Activated CD8-positive, alpha-beta T cell treated with anti-CD3 and anti-CD28 coated beads, Interleukin-2, amount 10 ng/mL, durations not matched to agents 7 days and 5 days (primary cell): ENCODE measurements around the gene VRK3. TPM values are rescaled to one million over a fixed set of nuclear protein-coding genes. Genes with fewer than 3 reads are reported as not detected.
A peak's percentile ranks its signal among the peaks of the same experiment; 100 is the strongest.

Source experiments
- ATAC-seq: fragments of 150-1000 bp; cut with Tn5 transposase; one replicate; pipeline ENCODE4 v1.10.0; 2021; ENCODE audit warnings: moderate library complexity
- CTCF ChIA-PET: fragments of 350-600 bp; sonication (Branson Sonifier 250); formaldehyde crosslinking; loops from one replicate; lab custom pipeline; 2021; ENCODE audit warnings: antibody characterized with exemption; lab: Charles Lee
- POLR2A ChIA-PET: fragments of 350-600 bp; sonication (Branson Sonifier 250); formaldehyde crosslinking; loops from one replicate; lab custom pipeline; 2021; ENCODE audit warnings: antibody characterized with exemption; lab: Charles Lee
- DNase-seq: peaks from one replicate; pipeline ENCODE4 v3.0.0-alpha.2; 2020
- H3K27ac Mint-ChIP-seq: one replicate; pipeline ENCODE4 v1.8.0; 2021; ENCODE audit warnings: mild to moderate bottlenecking, mixed read lengths
- H3K27me3 Mint-ChIP-seq: one replicate; pipeline ENCODE4 v1.8.0; 2021; ENCODE audit warnings: low read depth, mixed read lengths
- H3K36me3 Mint-ChIP-seq: one replicate; pipeline ENCODE4 v1.8.0; 2021; ENCODE audit warnings: low read depth, mixed read lengths
- H3K4me1 Mint-ChIP-seq: one replicate; pipeline ENCODE4 v1.8.0; 2021; ENCODE audit warnings: low read depth, mixed read lengths
- H3K4me3 Mint-ChIP-seq: one replicate; pipeline ENCODE4 v1.8.0; 2021; ENCODE audit warnings: mild to moderate bottlenecking, mixed read lengths
- H3K9me3 Mint-ChIP-seq: one replicate; pipeline ENCODE4 v1.8.0; 2022; ENCODE audit warnings: mixed read lengths; ENCODE audit not compliant: insufficient read depth
- total RNA-seq, 2 experiments: library from RNA; stranded (reverse); gene quantifications; one replicate each; pipeline ENCODE4 v1.2.3, GENCODE V29; 2021

Gene VRK3
- total RNA-seq, 2 experiments from 2014 or later, result 67.7 to 74.8 TPM

DNA sequence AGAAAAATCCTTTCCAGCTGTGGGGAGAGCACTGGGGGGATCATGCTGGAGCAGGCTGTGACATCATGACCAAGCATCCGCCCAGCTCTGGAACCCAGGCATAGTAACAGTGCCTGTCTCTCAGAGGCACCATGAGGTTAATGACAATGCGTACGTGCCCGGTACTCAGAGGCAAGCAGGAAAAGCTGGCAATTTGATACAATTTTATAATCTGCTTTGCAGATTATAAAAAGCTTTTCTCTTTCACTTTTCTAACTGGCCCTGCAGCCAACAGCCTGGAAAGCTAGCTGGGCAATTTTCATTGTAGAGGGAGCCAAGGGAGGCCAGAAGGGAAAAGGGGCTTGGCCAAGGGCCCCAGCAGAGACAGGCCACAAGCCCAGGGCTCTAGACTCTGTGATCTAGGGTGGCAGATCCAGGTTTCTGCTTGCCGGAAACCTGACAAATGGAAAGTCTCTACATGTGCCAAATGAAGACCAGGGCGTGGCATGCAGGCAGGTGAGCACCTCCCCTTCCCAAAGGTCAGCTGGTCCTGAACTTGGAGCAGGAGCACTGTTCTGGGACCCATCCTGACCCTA lies 22.7 kb downstream of the VRK3 start:
- H3K4me3 Mint-ChIP-seq, result no peak overlapping the region

DNA sequence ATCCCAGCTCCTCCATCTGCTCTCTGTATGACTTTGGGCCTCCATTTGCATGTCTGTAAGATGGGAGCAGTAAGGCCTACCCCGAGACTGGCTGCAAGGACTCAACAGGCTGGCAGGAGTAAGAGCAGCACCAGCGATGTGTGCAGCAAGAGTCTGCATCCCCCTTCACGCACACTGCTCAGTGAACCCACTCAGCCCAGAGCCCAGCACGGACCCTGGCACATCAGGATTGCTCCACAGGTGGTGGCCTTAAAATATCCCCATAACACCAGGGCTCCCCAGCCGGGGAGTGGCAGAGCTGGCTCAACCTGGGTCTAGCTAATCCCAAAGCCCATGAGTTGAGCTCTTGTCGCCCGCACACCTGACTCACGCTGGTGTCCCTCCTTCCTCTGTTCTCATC lies 23.4 kb downstream of the VRK3 start:
- H3K9me3 Mint-ChIP-seq, result no peaks in the 10 kb centered on the region
- no peak for DNase-seq
- ATAC-seq, result no peak
- H3K27me3 Mint-ChIP-seq, result no peaks in the 10 kb centered on the region
- POLR2A ChIA-PET, result no interaction called here
- peaks cover 39% of the 10 kb centered on the region for H3K4me1 Mint-ChIP-seq
- H3K4me3 Mint-ChIP-seq, result no peak overlapping the region
- CTCF ChIA-PET, result interaction anchor here (0.6 kb wide), 1 partner anchor 21 kb away, joined by 3 read pairs; no protein-coding TSS in a partner anchor
- peaks cover 69% of the 10 kb centered on the region for H3K36me3 Mint-ChIP-seq
- no peak overlapping the region for H3K27ac Mint-ChIP-seq

More for the DNA sequence above, 22.7 kb downstream of the VRK3 start:
- CTCF ChIA-PET, result interaction anchor here (0.6 kb wide), 1 partner anchor 20 kb away, joined by 3 read pairs; no protein-coding TSS in a partner anchor
- DNase-seq, result no peak
- POLR2A ChIA-PET, result interaction anchor here (0.6 kb wide), 1 partner anchor 8 kb away, joined by 3 read pairs; no protein-coding TSS in a partner anchor
- Mint-ChIP-seq H3K36me3 (peaks cover 74% of the 10 kb centered on the region), H3K27ac (no peak overlapping the region), H3K27me3 (no peaks in the 10 kb centered on the region), H3K9me3 (no peaks in the 10 kb centered on the region), H3K4me1 (peaks cover 39% of the 10 kb centered on the region)
- ATAC-seq, result no peak

DNA sequence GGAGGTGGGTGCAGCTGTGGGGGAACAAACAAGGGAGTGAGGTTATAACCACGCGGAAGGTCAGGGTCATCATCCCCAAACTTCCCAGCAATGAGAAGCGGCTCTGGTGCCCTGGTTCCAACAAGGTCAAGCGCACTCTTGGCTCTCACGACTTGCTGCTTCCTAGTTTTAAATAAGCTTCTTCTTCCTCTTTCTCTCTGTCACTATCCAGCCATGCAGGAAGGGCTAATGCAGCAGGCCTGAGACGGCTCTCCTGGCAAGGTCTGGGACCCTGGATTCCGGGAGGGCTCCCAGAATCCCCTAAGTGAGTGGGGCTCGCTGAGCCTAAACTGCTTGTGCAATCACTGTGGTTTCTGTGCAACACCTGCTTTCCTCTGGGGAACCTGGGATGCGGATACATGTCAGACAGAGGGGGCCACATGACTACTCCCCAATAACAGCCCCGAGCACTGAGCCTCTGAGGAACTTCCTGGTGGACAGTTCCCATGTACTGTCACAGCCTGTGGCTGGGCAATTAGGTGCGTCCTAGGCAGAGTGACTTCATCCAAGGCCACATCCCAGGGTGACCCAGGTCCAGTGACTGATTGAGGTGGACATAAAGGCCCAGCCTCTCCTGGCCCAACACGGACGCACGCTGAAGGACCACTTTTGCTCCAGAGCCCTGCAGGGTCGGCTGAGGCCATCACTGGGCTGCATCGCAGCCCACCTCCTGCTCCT lies 24.2 kb downstream of the VRK3 start:
- Mint-ChIP-seq H3K4me1 (peaks cover 39% of the 10 kb centered on the region), H3K9me3 (no peaks in the 10 kb centered on the region), H3K27me3 (no peaks in the 10 kb centered on the region), H3K36me3 (peaks cover 68% of the 10 kb centered on the region), H3K4me3 (no peak overlapping the region), H3K27ac (no peak overlapping the region)
- no peak for ATAC-seq
- no peak for DNase-seq
- CTCF ChIA-PET, result no interaction called here
- POLR2A ChIA-PET, result interaction anchor here (0.5 kb wide), 1 partner anchor 20 kb away, joined by 3 read pairs; no protein-coding TSS in a partner anchor

DNA sequence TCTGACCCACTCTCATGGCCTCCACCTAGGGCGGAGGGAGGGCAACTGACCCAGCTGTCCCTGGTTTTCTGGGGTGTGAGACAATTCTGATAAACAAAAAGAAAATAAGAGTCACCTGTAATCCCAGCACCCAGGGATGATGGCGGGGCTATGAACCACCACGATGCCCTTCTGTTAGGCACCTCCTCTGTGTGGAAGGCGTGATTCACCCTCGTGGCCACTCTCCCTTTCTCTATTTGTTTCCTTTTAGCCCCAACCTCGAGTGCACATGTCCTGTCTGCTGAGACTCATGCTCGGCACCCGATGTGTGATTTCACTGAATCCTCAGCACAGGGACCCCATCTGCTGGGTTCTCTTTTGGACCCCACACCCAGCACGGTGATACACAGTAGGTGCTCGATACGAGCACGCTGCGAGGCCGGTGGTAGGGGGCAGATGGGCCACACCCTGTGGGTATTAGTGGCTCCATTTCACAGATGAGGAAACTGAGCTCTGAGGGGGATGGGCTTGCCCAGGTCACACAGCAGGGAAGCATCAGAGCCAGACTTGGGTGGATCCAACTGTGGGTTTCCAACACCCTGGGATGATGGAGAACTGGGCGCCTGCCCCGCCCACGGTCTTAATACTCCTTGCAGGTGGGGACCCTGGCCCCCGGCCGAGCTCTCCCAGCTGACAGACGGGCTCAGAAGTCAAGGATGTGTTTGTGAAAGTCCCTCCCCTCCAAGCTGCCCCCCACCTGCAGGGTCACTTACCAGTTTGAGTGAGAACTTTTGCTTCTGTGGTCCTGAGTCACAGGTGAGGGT lies 24.9 kb downstream of the VRK3 start:
- Mint-ChIP-seq H3K9me3 (no peaks in the 10 kb centered on the region), H3K36me3 (peaks cover 65% of the 10 kb centered on the region), H3K4me3 (no peak overlapping the region), H3K27ac (no peak overlapping the region), H3K4me1 (peaks cover 39% of the 10 kb centered on the region), H3K27me3 (no peaks in the 10 kb centered on the region)
- ChIA-PET POLR2A (interaction anchor here (0.5 kb wide), 1 partner anchor 19 kb away, joined by 3 read pairs; no protein-coding TSS in a partner anchor), CTCF (no interaction called here)
- DNase-seq, result no peak
- ATAC-seq, result no peak

DNA sequence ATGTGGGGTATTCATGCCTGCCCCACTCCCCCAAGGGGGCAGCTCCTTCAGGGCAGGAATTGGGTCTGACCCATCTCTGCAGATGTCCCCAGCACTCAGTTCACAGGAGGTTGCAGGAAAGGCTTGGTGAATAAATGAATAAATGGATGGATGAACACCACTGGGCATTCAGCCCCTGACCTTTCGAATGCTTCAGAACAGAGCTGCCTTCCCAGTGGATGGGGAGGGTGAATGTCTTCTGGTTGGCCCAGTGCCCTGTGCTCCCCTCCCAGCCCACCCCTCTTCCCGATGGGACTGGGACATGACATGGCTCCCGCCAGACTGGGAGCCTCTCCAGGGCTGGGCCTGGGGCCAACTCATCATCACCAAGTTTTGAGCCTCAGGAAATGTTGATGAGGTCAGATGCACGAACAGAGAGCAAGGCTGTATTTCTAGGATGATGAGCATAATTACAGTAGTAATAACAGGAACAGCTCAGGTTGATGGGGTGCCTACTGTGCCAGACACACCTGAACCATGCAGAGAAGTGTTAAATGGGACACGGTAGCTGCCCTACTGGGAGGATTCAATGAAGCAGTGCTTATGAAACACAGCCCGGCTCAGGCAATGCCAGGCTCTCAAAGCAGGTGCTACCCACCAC lies 25.7 kb downstream of the VRK3 start:
- Mint-ChIP-seq H3K4me1 (peaks cover 32% of the 10 kb centered on the region), H3K9me3 (no peaks in the 10 kb centered on the region), H3K27ac (peak overlapping the region; percentile 6), H3K27me3 (no peaks in the 10 kb centered on the region), H3K36me3 (peaks cover 64% of the 10 kb centered on the region), H3K4me3 (no peak overlapping the region)
- DNase-seq, result no peak
- no peak for ATAC-seq
- ChIA-PET CTCF (no interaction called here), POLR2A (no interaction called here)

DNA sequence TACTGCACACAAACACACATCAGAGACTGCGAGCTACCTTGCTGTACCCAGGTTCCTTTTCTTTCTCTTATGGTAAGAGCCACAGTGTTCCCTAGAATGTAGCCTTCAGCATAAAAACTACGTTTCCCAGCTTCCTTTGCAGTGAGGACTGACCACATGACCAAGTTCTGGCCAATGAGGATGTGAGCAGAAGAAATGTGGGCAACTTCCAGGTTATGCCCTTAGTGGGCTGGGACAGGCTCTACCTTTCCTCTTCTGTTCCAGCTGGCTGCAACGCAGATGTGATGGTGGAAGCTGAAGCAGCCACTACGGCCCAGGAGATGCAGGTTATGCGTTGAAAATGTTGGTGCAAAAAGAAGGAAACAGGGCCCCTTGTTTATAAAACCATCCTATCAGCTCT lies 27.5 kb downstream of the VRK3 start:
- Mint-ChIP-seq H3K4me1 (peaks cover 14% of the 10 kb centered on the region), H3K27me3 (no peaks in the 10 kb centered on the region), H3K27ac (no peak overlapping the region), H3K36me3 (peaks cover 56% of the 10 kb centered on the region), H3K4me3 (no peak overlapping the region), H3K9me3 (no peaks in the 10 kb centered on the region)
- peak; percentile 29 for DNase-seq
- ATAC-seq, result no peak
- ChIA-PET POLR2A (no interaction called here), CTCF (interaction anchor here (1.3 kb wide), 1 partner anchor 60 kb away, joined by 8 read pairs; no protein-coding TSS in a partner anchor)

DNA sequence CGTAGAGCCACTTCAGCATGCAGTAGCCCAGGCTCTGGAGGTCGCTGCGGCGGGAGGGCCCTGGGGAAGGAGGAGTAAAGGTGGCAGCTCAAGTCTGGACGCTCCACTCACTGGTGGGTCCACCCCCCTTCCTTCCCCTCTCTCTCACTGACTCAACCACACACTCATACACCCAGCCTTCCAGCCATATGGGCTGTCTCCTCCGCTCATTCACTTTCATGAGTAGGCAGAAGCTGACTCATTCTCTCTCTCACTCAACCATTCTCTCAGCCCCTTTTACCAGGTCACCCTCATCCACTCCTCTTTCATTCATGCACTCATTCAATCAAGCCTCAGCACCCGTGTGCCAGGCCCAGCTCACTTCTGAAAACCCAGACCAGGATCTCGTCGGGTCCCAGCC lies 36.7 kb downstream of the VRK3 start:
- H3K4me3 Mint-ChIP-seq, result no peak overlapping the region
- CTCF ChIA-PET, result no interaction called here
- no peaks in the 10 kb centered on the region for H3K27me3 Mint-ChIP-seq
- ATAC-seq (no peak), DNase-seq (no peak)
- H3K27ac Mint-ChIP-seq, result no peak overlapping the region
- H3K4me1 Mint-ChIP-seq, result no peaks in the 10 kb centered on the region
- H3K36me3 Mint-ChIP-seq, result peaks cover 35% of the 10 kb centered on the region
- H3K9me3 Mint-ChIP-seq, result no peaks in the 10 kb centered on the region
- POLR2A ChIA-PET, result no interaction called here

DNA sequence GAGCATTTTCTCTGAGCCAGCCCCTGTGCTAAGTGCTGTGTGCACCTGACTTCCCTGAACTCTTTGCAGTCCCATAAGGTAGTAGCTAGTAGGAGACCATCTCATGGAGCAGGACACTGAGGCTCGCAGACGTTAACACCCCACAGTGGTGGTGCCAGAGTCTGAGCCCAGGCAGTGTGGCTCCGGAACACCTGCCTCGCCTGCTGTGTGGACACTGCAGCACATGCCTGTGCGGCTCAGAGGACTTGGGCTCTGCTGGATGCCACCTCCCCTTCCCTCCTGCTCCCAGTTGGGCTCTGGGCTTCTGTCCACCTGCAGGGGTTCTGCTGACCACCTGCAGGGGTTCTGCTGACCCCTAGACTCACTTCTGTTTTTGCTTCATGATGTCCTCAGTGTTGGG lies 37.2 kb downstream of the VRK3 start:
- CTCF ChIA-PET, result no interaction called here
- POLR2A ChIA-PET, result no interaction called here
- no peak for ATAC-seq
- peaks cover 35% of the 10 kb centered on the region for H3K36me3 Mint-ChIP-seq
- no peaks in the 10 kb centered on the region for H3K9me3 Mint-ChIP-seq
- no peak overlapping the region for H3K4me3 Mint-ChIP-seq
- H3K27ac Mint-ChIP-seq, result no peak overlapping the region
- H3K4me1 Mint-ChIP-seq, result no peaks in the 10 kb centered on the region
- H3K27me3 Mint-ChIP-seq, result no peaks in the 10 kb centered on the region
- DNase-seq, result no peak

DNA sequence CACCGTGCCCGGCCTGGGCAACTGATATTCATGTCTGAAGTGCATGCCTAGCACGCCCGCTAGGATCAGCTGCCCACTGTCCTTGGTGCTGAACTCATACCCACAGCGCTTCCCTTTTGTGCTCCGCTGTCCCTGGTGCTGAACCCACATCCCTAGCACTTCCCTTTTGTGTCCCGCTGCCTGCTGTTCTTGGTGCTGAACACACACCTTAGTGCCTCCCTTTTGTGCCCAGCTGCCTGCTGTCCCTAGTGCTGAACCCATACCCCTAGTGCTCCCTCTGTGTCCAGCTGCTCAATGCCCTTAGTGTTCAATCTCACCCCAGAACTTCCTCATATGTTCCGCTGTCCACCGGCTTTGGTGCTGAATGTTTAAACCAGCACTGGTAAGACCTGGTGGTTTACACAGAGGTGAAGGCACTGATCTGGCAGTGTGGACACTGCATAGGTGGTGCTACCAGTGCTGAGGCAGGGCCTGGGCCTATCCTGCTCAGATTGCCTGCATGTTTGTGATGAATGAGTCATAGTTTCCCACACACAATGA lies 37.9 kb downstream of the VRK3 start:
- DNase-seq, result peak; percentile 94
- POLR2A ChIA-PET, result no interaction called here
- H3K27me3 Mint-ChIP-seq, result no peaks in the 10 kb centered on the region
- H3K36me3 Mint-ChIP-seq, result peaks cover 30% of the 10 kb centered on the region
- peak; percentile 86 for ATAC-seq
- no peak overlapping the region for H3K4me3 Mint-ChIP-seq
- no peaks in the 10 kb centered on the region for H3K4me1 Mint-ChIP-seq
- no peak overlapping the region for H3K27ac Mint-ChIP-seq
- H3K9me3 Mint-ChIP-seq, result no peaks in the 10 kb centered on the region
- CTCF ChIA-PET, result interaction anchor here (5.0 kb wide), 1 partner anchor 51 kb away, joined by 40 read pairs; no protein-coding TSS in a partner anchor

DNA sequence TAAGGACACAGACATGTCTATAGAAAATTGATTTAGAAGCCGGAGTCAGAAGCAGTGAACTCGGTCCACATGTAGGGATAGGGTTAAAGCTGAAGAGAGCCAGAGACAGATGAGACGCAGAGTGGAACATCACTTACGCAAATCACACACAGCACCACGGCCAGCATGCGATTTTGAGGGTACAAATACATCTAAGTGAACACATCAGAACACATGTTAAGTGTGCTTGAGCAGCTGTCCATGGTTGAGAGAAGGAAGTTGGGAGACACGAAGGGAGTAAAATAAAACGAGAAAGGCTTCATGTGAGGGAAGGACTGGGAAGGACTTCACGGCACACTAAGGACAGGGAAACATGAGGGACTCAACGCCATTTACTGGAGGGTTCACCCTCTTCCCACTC lies 38.8 kb downstream of the VRK3 start:
- Mint-ChIP-seq H3K4me3 (no peak overlapping the region), H3K27me3 (no peaks in the 10 kb centered on the region), H3K9me3 (no peaks in the 10 kb centered on the region), H3K36me3 (peaks cover 31% of the 10 kb centered on the region), H3K27ac (no peak overlapping the region), H3K4me1 (no peaks in the 10 kb centered on the region)
- no peak for ATAC-seq
- ChIA-PET CTCF (interaction anchor here (5.0 kb wide), 1 partner anchor 50 kb away, joined by 40 read pairs; no protein-coding TSS in a partner anchor), POLR2A (no interaction called here)
- no peak for DNase-seq

DNA sequence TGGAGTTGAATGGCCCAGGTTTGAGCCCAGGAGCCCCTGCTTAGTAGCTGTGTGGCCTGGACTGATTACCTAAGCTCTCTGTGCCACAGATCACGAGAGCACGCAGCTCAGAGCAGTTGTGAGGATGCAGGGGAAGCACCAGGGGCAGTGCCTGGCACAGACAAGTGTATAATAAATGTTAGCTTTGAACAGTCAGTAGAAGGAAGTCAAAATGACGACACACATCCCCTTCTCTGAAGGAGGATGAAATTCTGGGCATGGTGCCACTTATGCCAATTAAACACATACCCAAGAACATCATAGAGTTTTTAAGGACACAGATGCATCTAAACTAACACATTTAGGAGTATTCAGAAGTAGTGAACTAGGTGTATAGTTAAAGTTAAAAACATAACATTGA lies 39.3 kb downstream of the VRK3 start:
- no peak for ATAC-seq
- CTCF ChIA-PET, result interaction anchor here (1.4 to 5.0 kb wide), 3 partner anchors 19 to 150 kb away, joined by 4 to 40 read pairs (median 5); no protein-coding TSS in a partner anchor
- H3K4me1 Mint-ChIP-seq, result no peaks in the 10 kb centered on the region
- no peak overlapping the region for H3K4me3 Mint-ChIP-seq
- H3K36me3 Mint-ChIP-seq, result peaks cover 27% of the 10 kb centered on the region
- H3K27ac Mint-ChIP-seq, result no peak overlapping the region
- POLR2A ChIA-PET, result no interaction called here
- H3K27me3 Mint-ChIP-seq, result no peaks in the 10 kb centered on the region
- H3K9me3 Mint-ChIP-seq, result no peaks in the 10 kb centered on the region
- no peak for DNase-seq
